CD14-positive monocyte (primary cell): ENCODE measurements around the gene WDR45. TPM values are rescaled to one million over a fixed set of nuclear protein-coding genes. Genes with fewer than 3 reads are reported as not detected.

Experiments
- DNase-seq, 3 donors: peaks; one replicate each; pipeline ENCODE4 v3.0.0-alpha.2; 2011 to 2022
- H2AFZ ChIP-seq: 2 replicates; pipeline ENCODE4 v1.6.0; 2012; ENCODE audit warnings: mild to moderate bottlenecking, low read depth, low read length, inconsistent platforms; ENCODE audit not compliant: insufficient read depth, poor library complexity, severe bottlenecking
- H3K27ac ChIP-seq, 2 donors: 1 replicate in 1 of 2; 2 replicates in 1 of 2; pipeline ENCODE4 v1.5.1; 2012 to 2013; ENCODE audit warnings: low read length in 2 of 2, control low read depth in 1 of 2, inconsistent platforms in 1 of 2, low read depth in 1 of 2, mild to moderate bottlenecking in 1 of 2
- H3K27me3 ChIP-seq, 2 donors: one replicate each; pipeline versions ENCODE4 v1.6.0 to v1.6.1; 2011 to 2013; ENCODE audit warnings: low read length in 2 of 2; ENCODE audit not compliant: control insufficient read depth in 2 of 2, insufficient read depth in 2 of 2
- H3K36me3 ChIP-seq, 2 donors: replicated peaks in 1 of 2; 1 replicate in 1 of 2; 2 replicates in 1 of 2; pipeline versions ENCODE4 v1.5.1 to v1.6.1; 2012 to 2013; ENCODE audit warnings: low read length in 2 of 2, control low read depth in 1 of 2, inconsistent platforms in 1 of 2, mild to moderate bottlenecking in 1 of 2; ENCODE audit not compliant: insufficient read depth in 2 of 2, control insufficient read depth in 1 of 2
- H3K4me1 ChIP-seq, 2 donors: 1 replicate in 1 of 2; 2 replicates in 1 of 2; pipeline versions ENCODE4 v1.5.1 to v1.6.1; 2012 to 2013; ENCODE audit warnings: low read length in 2 of 2, control low read depth in 1 of 2, inconsistent platforms in 1 of 2, mild to moderate bottlenecking in 1 of 2, moderate library complexity in 1 of 2; ENCODE audit not compliant: insufficient read depth in 2 of 2, control insufficient read depth in 1 of 2
- H3K4me2 ChIP-seq: replicated peaks from 2 replicates; pipeline ENCODE3; 2012; ENCODE audit warnings: low read length, moderate library complexity, mild to moderate bottlenecking; ENCODE audit not compliant: poor library complexity, severe bottlenecking; ENCODE audit errors: extremely low read depth
- H3K4me3 ChIP-seq, 3 experiments: fragments of 200-600 bp in 1 of 3; sonication (generic) in 1 of 3; replicated peaks in 1 of 3; 1 replicate in 2 of 3; 2 replicates in 1 of 3; pipeline ENCODE4 v1.5.1; 2011 to 2013; ENCODE audit warnings: low read length in 3 of 3, mild to moderate bottlenecking in 3 of 3, control low read depth in 2 of 3, low read depth in 2 of 3, inconsistent platforms in 1 of 3, moderate library complexity in 1 of 3
- H3K79me2 ChIP-seq: 2 replicates; pipeline ENCODE4 v1.6.0; 2012; ENCODE audit warnings: mild to moderate bottlenecking, control low read depth, inconsistent platforms, low read length, moderate library complexity; ENCODE audit not compliant: insufficient read depth
- H3K9ac ChIP-seq: 2 replicates; pipeline ENCODE4 v1.6.0; 2017; ENCODE audit warnings: low read length, mild to moderate bottlenecking; ENCODE audit not compliant: insufficient read depth, poor library complexity, severe bottlenecking
- H3K9me3 ChIP-seq, 2 donors: replicated peaks in 1 of 2; 1 replicate in 1 of 2; 2 replicates in 1 of 2; pipeline versions ENCODE4 v1.5.1 to v1.6.1; 2012 to 2013; ENCODE audit warnings: low read length in 2 of 2, control low read depth in 1 of 2; ENCODE audit not compliant: control insufficient read depth in 1 of 2, insufficient read depth in 1 of 2
- H4K20me1 ChIP-seq: 2 replicates; pipeline ENCODE4 v1.6.0; 2012; ENCODE audit warnings: mild to moderate bottlenecking, low read length, control low read depth, moderate library complexity; ENCODE audit not compliant: insufficient read depth
- H3K27ac Mint-ChIP-seq, 7 donors: one replicate each; pipeline ENCODE4 v1.8.0; 2020; ENCODE audit warnings: mild to moderate bottlenecking in 7 of 7, mixed read lengths in 7 of 7, moderate library complexity in 6 of 7, inconsistent platforms in 2 of 7
- H3K27me3 Mint-ChIP-seq, 3 donors: one replicate each; pipeline ENCODE4 v1.8.0; 2021 to 2022; ENCODE audit warnings: low read depth in 3 of 3, mild to moderate bottlenecking in 3 of 3, mixed read lengths in 3 of 3, moderate library complexity in 3 of 3, inconsistent platforms in 1 of 3
- H3K36me3 Mint-ChIP-seq, 2 donors: one replicate each; pipeline ENCODE4 v1.8.0; 2020; ENCODE audit warnings: mixed read lengths in 2 of 2, inconsistent platforms in 1 of 2, mild to moderate bottlenecking in 1 of 2
- H3K4me1 Mint-ChIP-seq: one replicate; pipeline ENCODE4 v1.8.0; 2020; ENCODE audit warnings: mild to moderate bottlenecking, mixed read lengths
- H3K4me3 Mint-ChIP-seq, 2 donors: one replicate each; pipeline ENCODE4 v1.8.0; 2020; ENCODE audit warnings: mild to moderate bottlenecking in 2 of 2, mixed read lengths in 2 of 2, moderate library complexity in 1 of 2
- H3K9me3 Mint-ChIP-seq, 7 donors: one replicate each; pipeline ENCODE4 v1.8.0; 2020 to 2022; ENCODE audit warnings: mixed read lengths in 7 of 7, mild to moderate bottlenecking in 6 of 7, moderate library complexity in 6 of 7, inconsistent platforms in 2 of 7
- CTCF ChIP-seq: fragments of 200-600 bp; IDR thresholded peaks from one replicate; pipeline ENCODE4 v1.8.0; 2022; ENCODE audit warnings: antibody characterized with exemption, mild to moderate bottlenecking
- WGBS: methylation state at CpG from one replicate; pipeline ENCODE4 v1.1.5; 2013; ENCODE audit warnings: missing lambda C conversion rate; ENCODE audit not compliant: insufficient coverage; 5-methylcytosine and 5-hydroxymethylcytosine counted together
- intact Hi-C, 2 donors: fragments of 100-400 bp; cut with micrococcal nuclease; formaldehyde crosslinking; loops; one replicate each; pipeline versions ENCODE4 v1.15.0 to v1.15.1; 2023
- polyA plus RNA-seq, 3 donors: library from polyadenylated mRNA; depleted of rRNA in 1 of 3; unstranded in 2 of 3; stranded (reverse) in 1 of 3; fragments of 300-500 nt in 2 of 3; fragments of >200 nt in 1 of 3; fragmentation: Illumina TruSeq in 2 of 3; gene quantifications; 1 replicate in 2 of 3; 2 replicates in 1 of 3; pipeline ENCODE4 v1.2.3, GENCODE V29; 2012 to 2021

Gene WDR45
- polyA plus RNA-seq, 3 donors, result 83.1 to 207 (median 83.8) TPM

DNA sequence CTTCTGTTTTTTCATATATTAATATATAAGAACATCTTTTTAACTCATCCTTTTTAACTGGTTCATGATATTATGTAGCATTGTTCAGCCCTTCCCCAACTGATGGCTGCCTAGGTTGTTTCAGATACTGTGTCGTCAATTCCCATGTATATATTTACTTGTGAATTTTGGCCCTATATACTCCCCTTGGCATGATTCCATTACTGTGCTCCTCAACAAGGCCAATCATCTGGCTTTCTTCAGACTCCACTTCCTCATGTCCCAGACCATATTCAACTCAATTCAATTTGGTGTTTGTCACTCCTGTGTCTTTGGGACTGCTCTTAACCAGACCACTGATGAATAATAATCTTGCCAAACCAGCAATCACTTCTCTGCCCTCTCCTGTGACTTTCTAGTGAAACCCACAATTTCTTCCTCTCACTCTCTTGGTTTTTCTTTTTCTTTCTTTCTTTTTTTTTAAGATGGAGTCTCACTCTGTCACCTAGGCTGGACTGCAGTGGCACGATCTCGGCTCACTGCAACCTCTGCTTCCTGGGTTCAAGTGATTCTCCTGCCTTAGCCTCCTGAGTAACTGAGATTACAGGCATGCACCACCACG, 2.7 kb upstream of the WDR45 start:
- no peaks in the 10 kb centered on the region for H4K20me1 ChIP-seq
- peaks cover 9% of the 10 kb centered on the region for H3K79me2 ChIP-seq
- H2AFZ ChIP-seq, result no peak overlapping the region
- H3K4me1 ChIP-seq, result peaks cover 9 to 14% of the 10 kb centered on the region in 2 donors
- H3K27ac Mint-ChIP-seq, result no peak overlapping the region
- no peak overlapping the region for H3K4me3 Mint-ChIP-seq
- H3K27me3 ChIP-seq, result no peaks in the 10 kb centered on the region
- intact Hi-C loops, result no loop called here
- H3K27ac ChIP-seq, result no peak overlapping the region
- no peak for TF ChIP-seq CTCF
- H3K27me3 Mint-ChIP-seq, result peaks cover 0 to 3% (median 2%) of the 10 kb centered on the region in 3 donors
- H3K36me3 Mint-ChIP-seq, result peaks cover 7 to 8% of the 10 kb centered on the region in 2 donors
- no peak overlapping the region for H3K9ac ChIP-seq
- DNase-seq, result no peak
- WGBS, result 90% methylated on average over 2 of the region's 4 CpGs
- peaks cover 14% of the 10 kb centered on the region for H3K4me1 Mint-ChIP-seq
- H3K4me2 ChIP-seq, result no peak overlapping the region
- H3K36me3 ChIP-seq, result peaks cover 7% of the 10 kb centered on the region in 2 donors
- no peak overlapping the region for H3K4me3 ChIP-seq
- H3K9me3 ChIP-seq, result no peaks in the 10 kb centered on the region
- H3K9me3 Mint-ChIP-seq, result peaks cover 0 to 6% (median 1%) of the 10 kb centered on the region in 7 donors

DNA sequence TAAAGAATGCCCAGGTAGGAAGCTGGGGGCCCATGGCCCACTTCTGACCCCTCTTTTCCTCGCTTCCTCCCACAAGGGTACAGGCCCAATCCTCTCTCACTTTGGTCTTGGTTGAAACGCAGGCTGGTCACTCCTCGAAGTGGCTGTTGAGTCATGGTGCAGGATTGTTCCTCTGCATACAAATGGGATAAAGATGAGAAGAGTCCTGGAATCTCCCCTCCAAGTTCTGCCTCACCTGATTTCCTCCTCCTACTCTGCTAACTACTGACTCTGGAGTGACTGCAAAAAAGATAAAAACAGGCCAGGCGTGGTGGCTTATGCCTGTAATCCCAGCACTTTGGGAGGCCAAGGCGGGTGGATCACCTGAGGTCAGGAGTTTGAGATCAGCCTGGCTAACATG, 1.7 kb downstream of the WDR45 start:
- no peaks in the 10 kb centered on the region for H3K9me3 ChIP-seq
- peaks cover 0 to 14% (median 1%) of the 10 kb centered on the region in 7 donors for H3K9me3 Mint-ChIP-seq
- H3K27me3 ChIP-seq, result no peaks in the 10 kb centered on the region
- H3K27ac Mint-ChIP-seq, result no peak overlapping the region
- H3K4me2 ChIP-seq, result no peak overlapping the region
- peaks cover 28 to 32% of the 10 kb centered on the region in 2 donors for H3K36me3 ChIP-seq
- no peak overlapping the region for H3K4me3 ChIP-seq
- H2AFZ ChIP-seq, result no peak overlapping the region
- peaks cover 9% of the 10 kb centered on the region for H3K79me2 ChIP-seq
- WGBS, result 100% methylated on average over 2 of the region's 5 CpGs
- peaks cover 29% of the 10 kb centered on the region for H3K4me1 Mint-ChIP-seq
- H3K27me3 Mint-ChIP-seq, result peaks cover 2 to 4% (median 2%) of the 10 kb centered on the region in 3 donors
- peaks cover 24 to 30% of the 10 kb centered on the region in 2 donors for H3K4me1 ChIP-seq
- no peak overlapping the region for H3K9ac ChIP-seq
- intact Hi-C loops, result no loop called here
- H3K27ac ChIP-seq, result no peak overlapping the region
- no peaks in the 10 kb centered on the region for H4K20me1 ChIP-seq
- DNase-seq, result no peak
- H3K4me3 Mint-ChIP-seq, result no peak overlapping the region
- H3K36me3 Mint-ChIP-seq, result peaks cover 26 to 27% of the 10 kb centered on the region in 2 donors
- TF ChIP-seq CTCF, result no peak
